ENCODE measurements around the gene NEMP2. TPM values are rescaled to one million over a fixed set of nuclear protein-coding genes. Genes with fewer than 3 reads are reported as not detected.

NEMP2 gene
- total RNA-seq, 1 donor from 2014 or later = 2.1 TPM

GRCh38 chr2:190579915-190580846 is 45.7 kb upstream of the NEMP2 start:
- no peak for TF ChIP-seq CTCF (IDR thresholded peaks at IDR 0.05; ENCODE audit: partially characterized antibody, unreplicated experiment)
- Mint-ChIP-seq H3K27me3 (ENCODE audit: unreplicated experiment) (no peaks in the 10 kb centered on the region), H3K9me3 (ENCODE audit: unreplicated experiment) (no peaks in the 10 kb centered on the region), H3K4me3 (ENCODE audit: unreplicated experiment) (no peak overlapping the region), H3K36me3 (ENCODE audit: unreplicated experiment) (no peaks in the 10 kb centered on the region), H3K27ac (ENCODE audit: unreplicated experiment) (no peak overlapping the region), H3K4me1 (ENCODE audit: low read depth, unreplicated experiment) (peaks cover 8% of the 10 kb centered on the region)
- no peak for DNase-seq

- H3K4me1 Mint-ChIP-seq (ENCODE audit: low read depth, unreplicated experiment) = peaks cover 8% of the 10 kb centered on the region
- H3K4me3 Mint-ChIP-seq (ENCODE audit: unreplicated experiment) = no peak overlapping the region
- no peak for TF ChIP-seq CTCF (IDR thresholded peaks at IDR 0.05; ENCODE audit: partially characterized antibody, unreplicated experiment)
- no peak overlapping the region for H3K27ac Mint-ChIP-seq (ENCODE audit: unreplicated experiment)
- DNase-seq = no peak
- H3K27me3 Mint-ChIP-seq (ENCODE audit: unreplicated experiment) = no peaks in the 10 kb centered on the region
- no peaks in the 10 kb centered on the region for H3K9me3 Mint-ChIP-seq (ENCODE audit: unreplicated experiment)
- no peaks in the 10 kb centered on the region for H3K36me3 Mint-ChIP-seq (ENCODE audit: unreplicated experiment)
These were observed 44.5 kb upstream of the NEMP2 start for GRCh38 chr2:190579058-190579410.

- Mint-ChIP-seq H3K4me3 (ENCODE audit: unreplicated experiment) (no peak overlapping the region), H3K27ac (ENCODE audit: unreplicated experiment) (no peak overlapping the region), H3K9me3 (ENCODE audit: unreplicated experiment) (no peaks in the 10 kb centered on the region), H3K4me1 (ENCODE audit: low read depth, unreplicated experiment) (peaks cover 8% of the 10 kb centered on the region), H3K27me3 (ENCODE audit: unreplicated experiment) (no peaks in the 10 kb centered on the region), H3K36me3 (ENCODE audit: unreplicated experiment) (no peaks in the 10 kb centered on the region)
- no peak for DNase-seq
- no peak for TF ChIP-seq CTCF (IDR thresholded peaks at IDR 0.05; ENCODE audit: partially characterized antibody, unreplicated experiment)
These were observed 43.9 kb upstream of the NEMP2 start for GRCh38 chr2:190578158-190579057.

- no peak for DNase-seq
- Mint-ChIP-seq H3K9me3 (ENCODE audit: unreplicated experiment) (no peaks in the 10 kb centered on the region), H3K4me1 (ENCODE audit: low read depth, unreplicated experiment) (peaks cover 8% of the 10 kb centered on the region), H3K4me3 (ENCODE audit: unreplicated experiment) (no peak overlapping the region), H3K27ac (ENCODE audit: unreplicated experiment) (no peak overlapping the region), H3K27me3 (ENCODE audit: unreplicated experiment) (no peaks in the 10 kb centered on the region), H3K36me3 (ENCODE audit: unreplicated experiment) (no peaks in the 10 kb centered on the region)
- no peak for TF ChIP-seq CTCF (IDR thresholded peaks at IDR 0.05; ENCODE audit: partially characterized antibody, unreplicated experiment)
These were observed 42.1 kb upstream of the NEMP2 start for GRCh38 chr2:190576573-190576972.

All from glutamatergic neuron (in vitro differentiated cells).